Left lung (tissue), 10 donors: ENCODE data around the gene LAMC1. TPM values are rescaled to one million over a fixed set of nuclear protein-coding genes. Genes with fewer than 3 reads are reported as not detected.

Experiments used
- ATAC-seq: fragments of 200-7000 bp; cut with Tn5 transposase; one replicate; pipeline ENCODE4 v1.9.1; 2020; ENCODE audit warnings: moderate library complexity
- DNase-seq, 4 donors: peaks; one replicate each; pipeline ENCODE4 v3.0.0-alpha.2; 2013 to 2020
- H3K27ac ChIP-seq, 2 donors: fragments of 200-600 bp; sonication (generic) in 1 of 2; one replicate each; pipeline versions ENCODE4 v1.5.0 to v1.8.0; 2020 to 2021
- H3K27me3 ChIP-seq, 2 donors: fragments of 200-600 bp; sonication (generic) in 1 of 2; one replicate each; pipeline versions ENCODE4 v1.5.0 to v1.8.0; 2020 to 2021
- H3K36me3 ChIP-seq, 2 donors: fragments of 200-600 bp; sonication (generic) in 1 of 2; one replicate each; pipeline versions ENCODE4 v1.5.0 to v1.8.0; 2020 to 2021
- H3K4me1 ChIP-seq, 2 donors: fragments of 200-600 bp; one replicate each; pipeline ENCODE4 v1.8.0; 2021
- H3K4me3 ChIP-seq, 2 donors: fragments of 200-600 bp; sonication (generic) in 1 of 2; one replicate each; pipeline versions ENCODE4 v1.5.0 to v1.8.0; 2020 to 2021; ENCODE audit warnings: mild to moderate bottlenecking in 1 of 2
- H3K9me3 ChIP-seq, 2 donors: fragments of 200-600 bp; sonication (generic) in 1 of 2; one replicate each; pipeline versions ENCODE4 v1.5.0 to v1.8.0; 2020 to 2021
- intact Hi-C, 2 donors: fragments of 100-400 bp; cut with DNase I; formaldehyde crosslinking; loops; one replicate each; pipeline versions ENCODE4 v1.11.2 to v1.14.2; 2022
- polyA plus RNA-seq, 6 donors: library from polyadenylated mRNA; unstranded; fragments of 120-200 nt; gene quantifications; one replicate each; pipeline ENCODE4 v1.2.1, GENCODE V29; 2013; ENCODE audit not compliant: insufficient read length in 6 of 6
- total RNA-seq, 2 donors: library from RNA; stranded (reverse); fragmentation: NEBNext Ultra II Directional; extraction: Animal tissue kit (Norgen Biotek cat#: 25700); gene quantifications; one replicate each; pipeline ENCODE4 v1.2.1, GENCODE V29; 2021
- TF ChIP-seq, protein P1 (sequence below), 2 donors: fragments of 200-600 bp; sonication (generic) in 1 of 2; IDR thresholded peaks; one replicate each; pipeline versions ENCODE4 v1.5.0 to v1.8.0; 2021; ENCODE audit warnings: antibody characterized with exemption in 2 of 2
- donor health status: DM: no; HTN: yes; CAD: no.
- donor health status: DM: no; HTN: no; CAD: no.

LAMC1 gene
- total and polyA plus RNA-seq, 8 donors: 144 to 357 (median 321) TPM

DNA sequence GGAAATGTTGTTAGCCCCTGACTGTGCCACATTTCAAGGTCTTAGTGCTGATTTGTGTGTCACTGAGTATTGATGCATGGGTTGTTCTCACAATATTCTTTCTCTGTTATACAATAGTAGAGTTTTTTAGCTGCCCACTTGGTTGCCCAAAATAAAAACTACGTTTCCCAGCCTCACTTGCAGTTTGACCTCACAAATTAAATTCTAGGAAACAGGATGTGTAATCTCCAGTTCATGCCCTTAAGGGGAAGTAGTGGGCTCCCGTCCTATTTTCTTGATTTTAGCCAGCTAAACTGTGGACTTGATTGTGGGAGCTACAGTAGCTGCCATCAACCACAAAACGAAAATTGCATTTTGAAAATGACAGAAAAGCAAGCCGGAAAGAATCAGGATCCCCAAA lies 27.3 kb upstream of the LAMC1 start:
- Histone ChIP-seq H3K27me3 (no peaks in the 10 kb centered on the region), H3K36me3 (no peaks in the 10 kb centered on the region), H3K9me3 (no peaks in the 10 kb centered on the region), H3K4me3 (no peak overlapping the region), H3K4me1 (no peaks in the 10 kb centered on the region), H3K27ac (no peak overlapping the region)
- TF ChIP-seq, protein P1, sequence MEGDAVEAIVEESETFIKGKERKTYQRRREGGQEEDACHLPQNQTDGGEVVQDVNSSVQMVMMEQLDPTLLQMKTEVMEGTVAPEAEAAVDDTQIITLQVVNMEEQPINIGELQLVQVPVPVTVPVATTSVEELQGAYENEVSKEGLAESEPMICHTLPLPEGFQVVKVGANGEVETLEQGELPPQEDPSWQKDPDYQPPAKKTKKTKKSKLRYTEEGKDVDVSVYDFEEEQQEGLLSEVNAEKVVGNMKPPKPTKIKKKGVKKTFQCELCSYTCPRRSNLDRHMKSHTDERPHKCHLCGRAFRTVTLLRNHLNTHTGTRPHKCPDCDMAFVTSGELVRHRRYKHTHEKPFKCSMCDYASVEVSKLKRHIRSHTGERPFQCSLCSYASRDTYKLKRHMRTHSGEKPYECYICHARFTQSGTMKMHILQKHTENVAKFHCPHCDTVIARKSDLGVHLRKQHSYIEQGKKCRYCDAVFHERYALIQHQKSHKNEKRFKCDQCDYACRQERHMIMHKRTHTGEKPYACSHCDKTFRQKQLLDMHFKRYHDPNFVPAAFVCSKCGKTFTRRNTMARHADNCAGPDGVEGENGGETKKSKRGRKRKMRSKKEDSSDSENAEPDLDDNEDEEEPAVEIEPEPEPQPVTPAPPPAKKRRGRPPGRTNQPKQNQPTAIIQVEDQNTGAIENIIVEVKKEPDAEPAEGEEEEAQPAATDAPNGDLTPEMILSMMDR (IDR thresholded peaks at IDR 0.05): no peak
- intact Hi-C loops: no loop called here
- no peak for DNase-seq
- ATAC-seq: no peak

DNA sequence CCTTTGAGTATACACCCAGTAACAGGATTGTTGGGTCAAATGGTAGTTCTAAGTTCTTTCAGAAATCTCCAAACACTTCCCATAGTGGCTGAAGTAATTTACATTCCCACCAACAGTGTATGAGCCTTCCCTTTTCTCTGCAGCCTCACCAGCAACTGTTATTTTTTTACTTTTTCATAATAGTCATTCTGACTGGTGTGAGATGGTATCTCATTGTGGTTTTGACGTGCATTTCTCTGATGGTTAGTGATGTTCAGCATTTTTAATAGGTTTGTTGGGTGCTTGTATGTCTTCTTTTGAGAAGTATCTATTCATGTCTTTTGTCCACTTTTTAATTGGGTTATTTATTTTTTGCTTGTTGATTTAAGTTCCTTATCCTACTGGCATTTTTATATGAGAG lies 26.4 kb upstream of the LAMC1 start:
- no peak overlapping the region for H3K4me3 ChIP-seq
- H3K27ac ChIP-seq: no peak overlapping the region
- intact Hi-C loops: no loop called here
- no peaks in the 10 kb centered on the region for H3K9me3 ChIP-seq
- H3K27me3 ChIP-seq: no peaks in the 10 kb centered on the region
- DNase-seq (no peak), ATAC-seq (no peak)
- no peaks in the 10 kb centered on the region for H3K4me1 ChIP-seq
- H3K36me3 ChIP-seq: no peaks in the 10 kb centered on the region
- TF ChIP-seq, protein P1 (IDR thresholded peaks at IDR 0.05): no peak

DNA sequence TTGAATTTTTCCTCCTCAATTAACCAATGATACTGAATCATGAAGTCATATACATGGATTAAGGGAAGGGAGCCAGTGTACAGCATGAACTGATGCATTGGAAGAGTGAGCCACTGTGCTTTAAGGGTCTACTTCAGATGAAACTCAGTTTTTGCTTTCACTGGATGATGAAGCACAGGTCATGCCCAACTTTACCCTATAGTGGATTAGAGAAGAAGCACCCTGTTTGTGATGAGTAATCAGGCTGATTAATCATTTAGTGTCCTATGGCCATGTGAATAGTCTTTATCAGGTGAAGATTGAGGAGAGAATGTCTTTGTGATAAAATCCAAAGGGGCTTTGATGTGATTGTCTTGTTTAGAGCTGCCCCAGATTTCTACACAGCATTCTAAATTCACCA lies 24.7 kb upstream of the LAMC1 start:
- ATAC-seq (no peak), DNase-seq (no peak)
- intact Hi-C loops: no loop called here
- peaks cover 0 to 3% of the 10 kb centered on the region in 2 donors for H3K4me1 ChIP-seq
- TF ChIP-seq, protein P1 (IDR thresholded peaks at IDR 0.05): no peak
- H3K36me3 ChIP-seq: no peaks in the 10 kb centered on the region
- H3K27me3 ChIP-seq: no peaks in the 10 kb centered on the region
- H3K9me3 ChIP-seq: no peaks in the 10 kb centered on the region
- no peak overlapping the region for H3K4me3 ChIP-seq
- no peak overlapping the region for H3K27ac ChIP-seq

DNA sequence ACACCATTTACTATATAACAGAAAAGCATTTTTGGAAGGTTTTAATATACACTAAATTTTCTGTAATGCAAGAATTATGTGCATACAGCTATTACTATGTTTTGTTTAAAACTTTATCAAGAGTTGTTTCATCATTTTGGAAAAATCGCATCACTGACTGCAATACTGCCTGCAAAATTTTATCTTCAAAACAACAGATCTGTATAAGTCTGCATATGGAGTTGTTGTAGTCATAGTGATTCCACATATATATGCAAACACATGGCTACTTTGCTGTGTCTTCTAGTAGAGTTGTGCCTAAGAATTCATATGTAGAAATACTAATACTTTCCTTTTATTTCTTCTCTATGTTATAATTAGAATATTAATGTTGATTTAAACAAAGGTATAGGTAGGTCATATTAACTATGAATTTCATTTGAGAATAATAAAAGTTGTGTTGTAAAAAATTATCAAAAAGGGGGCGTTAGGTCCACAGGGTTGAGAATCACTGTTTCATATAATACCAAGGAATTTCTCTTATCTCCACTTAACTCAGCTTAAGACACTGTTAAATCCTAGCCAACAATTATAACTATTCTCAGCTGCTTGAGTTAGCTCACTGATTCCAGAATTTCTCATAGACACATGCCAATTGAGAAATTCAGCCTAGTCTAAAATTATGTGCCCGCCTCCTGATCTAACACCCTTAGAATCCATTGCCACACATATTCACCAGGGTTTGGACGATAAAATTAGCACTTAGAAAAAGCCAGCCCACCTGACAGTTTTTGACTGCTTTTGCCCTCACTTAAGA lies 22.9 kb upstream of the LAMC1 start:
- no peak overlapping the region for H3K27ac ChIP-seq
- TF ChIP-seq, protein P1 (IDR thresholded peaks at IDR 0.05): no peak
- intact Hi-C loops: no loop called here
- no peaks in the 10 kb centered on the region for H3K36me3 ChIP-seq
- no peak for ATAC-seq
- no peaks in the 10 kb centered on the region for H3K9me3 ChIP-seq
- no peak overlapping the region for H3K4me3 ChIP-seq
- DNase-seq: no peak
- peaks cover 0 to 3% of the 10 kb centered on the region in 2 donors for H3K4me1 ChIP-seq
- no peaks in the 10 kb centered on the region for H3K27me3 ChIP-seq

DNA sequence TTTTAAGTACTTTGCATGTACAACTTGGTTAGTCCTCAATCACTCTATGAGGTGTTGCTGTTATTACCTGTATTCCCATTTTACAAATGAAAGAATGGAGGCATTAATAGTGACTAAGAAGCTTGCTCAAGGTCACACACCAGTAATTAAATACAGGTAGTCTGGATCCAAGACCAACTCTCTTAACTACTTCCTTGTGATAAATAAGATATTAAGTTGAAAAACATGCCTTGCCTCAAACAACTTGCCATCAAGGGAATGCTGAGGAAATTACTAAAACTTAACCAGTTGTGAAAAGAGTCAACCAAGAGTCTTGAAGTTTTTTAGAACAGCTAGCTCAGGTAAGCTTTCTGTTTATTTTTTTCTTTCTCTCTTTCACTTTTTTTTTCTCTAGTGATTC lies 21.0 kb upstream of the LAMC1 start:
- Histone ChIP-seq H3K9me3 (no peaks in the 10 kb centered on the region), H3K36me3 (no peaks in the 10 kb centered on the region), H3K27ac (no peak overlapping the region), H3K4me3 (no peak overlapping the region), H3K4me1 (peaks cover 0 to 3% of the 10 kb centered on the region in 2 donors), H3K27me3 (no peaks in the 10 kb centered on the region)
- no peak for ATAC-seq
- intact Hi-C loops: no loop called here
- no peak for DNase-seq
- TF ChIP-seq, protein P1 (IDR thresholded peaks at IDR 0.05): no peak
